Activated CD8-positive, alpha-beta memory T cell treated with anti-CD3 and anti-CD28 coated beads, Interleukin-2, amount 50 U/mL, for 24 hours (primary cell): ENCODE results near the gene MMP1.

Experiments used
- DNase-seq: peaks from one replicate; pipeline ENCODE4 v3.0.0-alpha.2; 2020; ENCODE audit errors: extremely low read depth

The MMP1 gene

GRCh38 chr11:102806296-102806695 is 8.3 kb upstream of the MMP1 start:
- DNase-seq: no peak

- no peak for DNase-seq
Measured at GRCh38 chr11:102802341-102802740, 4.4 kb upstream of the MMP1 start.

- no peak for DNase-seq
Measured at GRCh38 chr11:102800767-102801166, 2.8 kb upstream of the MMP1 start.

- DNase-seq: no peak
Measured at GRCh38 chr11:102799681-102800340, 1.9 kb upstream of the MMP1 start.

- DNase-seq: no peak
Measured at GRCh38 chr11:102794382-102794781, 3.6 kb downstream of the MMP1 start.

- DNase-seq: no peak
Measured at GRCh38 chr11:102793677-102794290, 4.2 kb downstream of the MMP1 start.

GRCh38 chr11:102792604-102793003 is 5.4 kb downstream of the MMP1 start:
- no peak for DNase-seq

GRCh38 chr11:102791271-102792036 is 6.5 kb downstream of the MMP1 start:
- DNase-seq: no peak

GRCh38 chr11:102788334-102788995 is 9.5 kb downstream of the MMP1 start:
- DNase-seq: no peak

- DNase-seq: no peak
Measured at GRCh38 chr11:102784380-102784779, 13.6 kb downstream of the MMP1 start.

- no peak for DNase-seq
Measured at GRCh38 chr11:102783720-102784119, 14.2 kb downstream of the MMP1 start.

- no peak for DNase-seq
Measured at GRCh38 chr11:102783016-102783415, 14.9 kb downstream of the MMP1 start.

GRCh38 chr11:102781676-102782075 is 16.3 kb downstream of the MMP1 start:
- DNase-seq: no peak

- DNase-seq: no peak
Measured at GRCh38 chr11:102780491-102780918, 17.5 kb downstream of the MMP1 start, which contains the start of gene MMP10. MMP10 (minus strand) TSS chr11:102780628; CDS start chr11:102780591, 37 bp downstream.

- no peak for DNase-seq
Measured at GRCh38 chr11:102776454-102776853, 21.5 kb downstream of the MMP1 start.

GRCh38 chr11:102773386-102773785 is 24.6 kb downstream of the MMP1 start:
- no peak for DNase-seq

- DNase-seq: no peak
Measured at GRCh38 chr11:102771351-102771750, 26.6 kb downstream of the MMP1 start.

GRCh38 chr11:102770191-102770590 is 27.8 kb downstream of the MMP1 start:
- DNase-seq: no peak

- DNase-seq: no peak
Measured at GRCh38 chr11:102767800-102768199, 30.2 kb downstream of the MMP1 start.

GRCh38 chr11:102763440-102763839 is 34.5 kb downstream of the MMP1 start:
- no peak for DNase-seq

- DNase-seq: no peak
Measured at GRCh38 chr11:102762361-102762767, 35.6 kb downstream of the MMP1 start.

- DNase-seq: no peak
Measured at GRCh38 chr11:102761646-102762238, 36.2 kb downstream of the MMP1 start.
